T-helper 1 cell treated with Interleukin-12 subunit alpha and Interleukin-12 subunit beta and Interleukin-4 antibody, amounts not matched to agents 30 μg/mL and 1 μg/mL, for 36 hours (primary cell): ENCODE results near the gene SLC35B1.

ENCODE experiments used
- H3K27ac Mint-ChIP-seq: one replicate; pipeline ENCODE4 v1.8.0; 2021; ENCODE audit warnings: mild to moderate bottlenecking, mixed read lengths
- H3K27me3 Mint-ChIP-seq: one replicate; pipeline ENCODE4 v1.8.0; 2021; ENCODE audit warnings: low read depth, mixed read lengths
- H3K36me3 Mint-ChIP-seq: one replicate; pipeline ENCODE4 v1.8.0; 2021; ENCODE audit warnings: low read depth, mixed read lengths
- H3K4me1 Mint-ChIP-seq: one replicate; pipeline ENCODE4 v1.8.0; 2021; ENCODE audit warnings: low read depth, mixed read lengths
- H3K4me3 Mint-ChIP-seq: one replicate; pipeline ENCODE4 v1.8.0; 2021; ENCODE audit warnings: mild to moderate bottlenecking, moderate library complexity, mixed read lengths
- H3K9me3 Mint-ChIP-seq: one replicate; pipeline ENCODE4 v1.8.0; 2021; ENCODE audit warnings: mixed read lengths

SLC35B1 gene

GRCh38 chr17:49698005-49698404 lies 9.8 kb downstream of the SLC35B1 start:
- no peak overlapping the region for H3K4me3 Mint-ChIP-seq
- H3K4me1 Mint-ChIP-seq = peaks cover 24% of the 10 kb centered on the region
- H3K27ac Mint-ChIP-seq = no peak overlapping the region
- H3K36me3 Mint-ChIP-seq = peaks cover 21% of the 10 kb centered on the region
- no peaks in the 10 kb centered on the region for H3K9me3 Mint-ChIP-seq
- H3K27me3 Mint-ChIP-seq = no peaks in the 10 kb centered on the region

GRCh38 chr17:49696233-49696761 lies 11.5 kb downstream of the SLC35B1 start:
- Mint-ChIP-seq H3K4me1 (peaks cover 24% of the 10 kb centered on the region), H3K36me3 (peaks cover 18% of the 10 kb centered on the region), H3K27ac (peak overlapping the region; percentile 87), H3K4me3 (peak overlapping the region; percentile 51), H3K27me3 (no peaks in the 10 kb centered on the region), H3K9me3 (no peaks in the 10 kb centered on the region)

- peak overlapping the region; percentile 87 for H3K27ac Mint-ChIP-seq
- peaks cover 26% of the 10 kb centered on the region for H3K4me1 Mint-ChIP-seq
- peaks cover 12% of the 10 kb centered on the region for H3K36me3 Mint-ChIP-seq
- no peaks in the 10 kb centered on the region for H3K27me3 Mint-ChIP-seq
- peak overlapping the region; percentile 51 for H3K4me3 Mint-ChIP-seq
- no peaks in the 10 kb centered on the region for H3K9me3 Mint-ChIP-seq
These were observed 12.0 kb downstream of the SLC35B1 start for GRCh38 chr17:49695698-49696232.

- Mint-ChIP-seq H3K27me3 (no peaks in the 10 kb centered on the region), H3K27ac (peak overlapping the region; percentile 87), H3K4me3 (peak overlapping the region; percentile 4), H3K36me3 (peaks cover 8% of the 10 kb centered on the region), H3K4me1 (peaks cover 30% of the 10 kb centered on the region), H3K9me3 (no peaks in the 10 kb centered on the region)
These were observed 12.7 kb downstream of the SLC35B1 start for GRCh38 chr17:49694847-49695697.

GRCh38 chr17:49692751-49693150 lies 15.0 kb downstream of the SLC35B1 start:
- Mint-ChIP-seq H3K4me3 (no peak overlapping the region), H3K27ac (no peak overlapping the region), H3K36me3 (peaks cover 4% of the 10 kb centered on the region), H3K9me3 (no peaks in the 10 kb centered on the region), H3K27me3 (no peaks in the 10 kb centered on the region), H3K4me1 (peaks cover 41% of the 10 kb centered on the region)

GRCh38 chr17:49691677-49692191 lies 16.0 kb downstream of the SLC35B1 start:
- peaks cover 45% of the 10 kb centered on the region for H3K4me1 Mint-ChIP-seq
- H3K27ac Mint-ChIP-seq = no peak overlapping the region
- peaks cover 4% of the 10 kb centered on the region for H3K36me3 Mint-ChIP-seq
- no peaks in the 10 kb centered on the region for H3K27me3 Mint-ChIP-seq
- H3K4me3 Mint-ChIP-seq = no peak overlapping the region
- no peaks in the 10 kb centered on the region for H3K9me3 Mint-ChIP-seq

- no peaks in the 10 kb centered on the region for H3K9me3 Mint-ChIP-seq
- H3K27me3 Mint-ChIP-seq = no peaks in the 10 kb centered on the region
- H3K36me3 Mint-ChIP-seq = peaks cover 4% of the 10 kb centered on the region
- H3K4me1 Mint-ChIP-seq = peaks cover 39% of the 10 kb centered on the region
- H3K4me3 Mint-ChIP-seq = peak overlapping the region; percentile 19
- peak overlapping the region; percentile 29 for H3K27ac Mint-ChIP-seq
These were observed 16.6 kb downstream of the SLC35B1 start for GRCh38 chr17:49691086-49691676.

GRCh38 chr17:49690256-49690655 lies 17.5 kb downstream of the SLC35B1 start:
- no peaks in the 10 kb centered on the region for H3K27me3 Mint-ChIP-seq
- H3K27ac Mint-ChIP-seq = peak overlapping the region; percentile 56
- H3K36me3 Mint-ChIP-seq = peaks cover 4% of the 10 kb centered on the region
- no peak overlapping the region for H3K4me3 Mint-ChIP-seq
- no peaks in the 10 kb centered on the region for H3K9me3 Mint-ChIP-seq
- peaks cover 30% of the 10 kb centered on the region for H3K4me1 Mint-ChIP-seq

- Mint-ChIP-seq H3K4me3 (peak overlapping the region; percentile 69), H3K9me3 (no peaks in the 10 kb centered on the region), H3K27me3 (no peaks in the 10 kb centered on the region), H3K4me1 (peaks cover 23% of the 10 kb centered on the region), H3K27ac (peak overlapping the region; percentile 77), H3K36me3 (peaks cover 4% of the 10 kb centered on the region)
These were observed 18.9 kb downstream of the SLC35B1 start for GRCh38 chr17:49688848-49689247.

- Mint-ChIP-seq H3K4me1 (peaks cover 23% of the 10 kb centered on the region), H3K27me3 (no peaks in the 10 kb centered on the region), H3K36me3 (peaks cover 4% of the 10 kb centered on the region), H3K27ac (peak overlapping the region; percentile 90), H3K4me3 (peak overlapping the region; percentile 70), H3K9me3 (no peaks in the 10 kb centered on the region)
These were observed 19.8 kb downstream of the SLC35B1 start for GRCh38 chr17:49687878-49688491.

GRCh38 chr17:49681106-49681979 lies 26.4 kb downstream of the SLC35B1 start:
- Mint-ChIP-seq H3K27ac (no peak overlapping the region), H3K27me3 (peaks cover 10% of the 10 kb centered on the region), H3K4me1 (peaks cover 19% of the 10 kb centered on the region), H3K4me3 (no peak overlapping the region), H3K9me3 (no peaks in the 10 kb centered on the region), H3K36me3 (peaks cover 7% of the 10 kb centered on the region)

- Mint-ChIP-seq H3K36me3 (peaks cover 7% of the 10 kb centered on the region), H3K4me3 (no peak overlapping the region), H3K27me3 (peaks cover 10% of the 10 kb centered on the region), H3K4me1 (peaks cover 25% of the 10 kb centered on the region), H3K9me3 (no peaks in the 10 kb centered on the region), H3K27ac (no peak overlapping the region)
These were observed 27.4 kb downstream of the SLC35B1 start for GRCh38 chr17:49680314-49680713.

GRCh38 chr17:49677933-49678847 lies 29.6 kb downstream of the SLC35B1 start, which contains the start of gene SPOP:
Gene SPOP (minus strand): TSS chr17:49678097. CDS start chr17:49622810, 55,287 bp downstream.
- Mint-ChIP-seq H3K27ac (peak within 1 kb of the TSS; percentile 96), H3K4me1 (peaks cover 37% of the 10 kb centered on the region), H3K9me3 (no peaks in the 10 kb centered on the region), H3K36me3 (peaks cover 12% of the 10 kb centered on the region), H3K27me3 (peaks cover 10% of the 10 kb centered on the region), H3K4me3 (peak within 1 kb of the TSS; percentile 90)
